GM06990 (cell line): ENCODE results near the gene WDR17.
"Not testable (repeated sequence)": the region's sequence is repeated elsewhere in the genome, so short reads cannot be mapped to it uniquely, and the experiment has no call there.

Experiments
- DNase-seq: peaks from one replicate; pipeline ENCODE4 v3.0.0-alpha.2; 2011; ENCODE audit not compliant: insufficient read length; ENCODE audit errors: extremely low read depth
- H3K27me3 ChIP-seq: replicated peaks from 2 replicates; pipeline ENCODE4 v1.6.0; 2011; ENCODE audit warnings: low read length; ENCODE audit not compliant: control insufficient read depth, insufficient read depth
- H3K36me3 ChIP-seq: 2 replicates; pipeline ENCODE4 v1.5.1; 2011; ENCODE audit warnings: low read length; ENCODE audit not compliant: control insufficient read depth, insufficient read depth
- H3K4me3 ChIP-seq: replicated peaks from 2 replicates; pipeline ENCODE4 v1.5.1; 2011; ENCODE audit warnings: low read depth, mild to moderate bottlenecking, control low read depth, low read length
- CTCF ChIP-seq: IDR thresholded peaks from 2 replicates; pipeline ENCODE4 v1.5.1; 2011; ENCODE audit warnings: low read length, control low read depth, mild to moderate bottlenecking, inconsistent platforms; ENCODE audit not compliant: insufficient read depth, poor library complexity, severe bottlenecking

WDR17 gene

DNA sequence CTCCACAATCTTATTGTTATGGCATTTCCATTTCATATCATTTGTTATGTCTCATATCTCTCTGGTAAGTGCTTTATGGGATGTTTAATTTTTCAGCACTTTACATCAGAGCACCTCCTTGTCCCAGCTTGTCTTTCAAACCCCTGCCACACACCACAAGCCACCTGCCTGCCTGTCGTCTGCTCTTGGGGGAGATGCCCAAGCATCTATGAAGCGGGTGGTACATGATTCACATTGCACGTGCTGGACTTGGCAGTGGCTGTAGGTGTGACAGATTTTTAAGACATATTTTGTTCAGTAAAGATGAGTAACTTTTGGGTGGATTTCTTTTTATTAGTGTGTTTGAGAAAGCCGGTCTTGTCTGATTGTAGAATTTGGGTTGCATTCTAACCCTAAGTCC lies 143.9 kb downstream of the WDR17 start:
- Histone ChIP-seq H3K27me3 (no peaks in the 10 kb centered on the region), H3K4me3 (no peak overlapping the region), H3K36me3 (no peaks in the 10 kb centered on the region)
- no peak for DNase-seq
- TF ChIP-seq CTCF: no peak

DNA sequence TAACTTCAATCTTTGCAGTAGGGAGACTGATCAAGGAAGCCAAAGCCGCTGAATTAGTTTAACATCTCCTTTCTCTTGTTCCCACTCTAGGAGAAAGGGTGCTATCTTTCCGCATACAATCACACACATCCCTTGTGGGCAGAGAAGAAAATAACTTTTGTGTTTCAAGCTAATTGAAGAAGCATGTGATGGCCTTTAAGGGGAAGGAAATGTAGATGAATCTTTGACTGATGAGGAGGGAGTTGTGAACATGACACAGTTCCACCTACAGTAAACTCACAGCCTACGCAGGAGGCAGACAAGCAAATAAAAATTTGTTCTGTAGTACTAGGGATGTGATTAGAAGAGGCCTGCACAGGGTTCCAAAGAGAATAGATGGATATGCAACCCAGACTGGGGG lies 144.5 kb downstream of the WDR17 start:
- Histone ChIP-seq H3K36me3 (no peaks in the 10 kb centered on the region), H3K27me3 (no peaks in the 10 kb centered on the region), H3K4me3 (no peak overlapping the region)
- TF ChIP-seq CTCF: no peak
- no peak for DNase-seq

DNA sequence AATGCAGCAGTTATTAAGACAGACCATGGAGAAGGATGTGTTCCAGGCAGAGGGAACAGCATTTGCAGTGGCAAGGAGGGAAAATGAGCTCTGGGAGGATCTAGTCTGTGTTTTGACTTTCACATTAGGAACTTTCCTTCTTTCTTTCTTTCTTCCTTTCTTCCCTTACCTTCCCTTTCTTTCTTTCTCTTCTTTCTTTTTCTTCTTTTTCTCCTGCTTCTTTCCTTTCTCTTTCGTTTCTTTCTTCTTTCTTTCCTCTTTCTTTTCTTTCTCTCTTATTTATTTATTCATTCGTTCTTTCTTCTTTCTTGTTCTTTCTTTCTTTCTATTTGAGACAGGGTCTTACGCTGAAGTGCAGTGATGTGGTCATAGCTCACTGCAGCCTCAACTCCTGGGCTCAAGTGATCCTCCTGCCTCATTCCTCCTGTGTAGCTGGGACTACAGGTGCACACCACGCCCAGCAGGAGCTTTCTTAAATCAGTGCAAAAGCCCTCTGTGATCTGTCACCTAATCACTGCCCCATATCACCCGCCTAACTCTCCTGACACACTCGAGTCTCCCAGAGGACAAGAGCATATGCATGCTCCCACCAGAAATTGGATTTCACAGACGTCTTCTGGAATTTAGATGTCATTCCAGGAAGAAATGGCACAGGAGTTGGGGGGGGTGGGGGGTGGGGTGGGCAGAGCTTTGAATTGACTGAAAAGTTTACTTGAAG lies 145.1 kb downstream of the WDR17 start:
- no peaks in the 10 kb centered on the region for H3K36me3 ChIP-seq

GRCh38 chr4:176212351-176212750 lies 146.7 kb downstream of the WDR17 start:
- not testable (repeated sequence) for DNase-seq, H3K36me3 ChIP-seq

More for the DNA sequence above, 145.1 kb downstream of the WDR17 start:
- DNase-seq: no peak
- no peak for TF ChIP-seq CTCF
- Histone ChIP-seq H3K27me3 (no peaks in the 10 kb centered on the region), H3K4me3 (no peak overlapping the region)

GRCh38 chr4:176217510-176217909 lies 151.9 kb downstream of the WDR17 start:
- DNase-seq: no peak
- Histone ChIP-seq H3K36me3 (no peaks in the 10 kb centered on the region), H3K4me3 (no peak overlapping the region), H3K27me3 (no peaks in the 10 kb centered on the region)
- no peak for TF ChIP-seq CTCF

More at GRCh38 chr4:176212351-176212750, 146.7 kb downstream of the WDR17 start:
- not testable (repeated sequence) for H3K27me3 ChIP-seq, H3K4me3 ChIP-seq

- no peaks in the 10 kb centered on the region for H3K36me3 ChIP-seq
- H3K4me3 ChIP-seq: no peak overlapping the region
- no peak for DNase-seq
- no peaks in the 10 kb centered on the region for H3K27me3 ChIP-seq
- TF ChIP-seq CTCF: no peak
Observed at GRCh38 chr4:176222149-176222548, 156.5 kb downstream of the WDR17 start.
